ENCODE data around the gene TRDMT1.
A peak's percentile ranks its signal among the peaks of the same experiment; 100 is the strongest.
"Not testable (repeated sequence)": the region's sequence is repeated elsewhere in the genome, so short reads cannot be mapped to it uniquely, and the experiment has no call there.

Gene TRDMT1

DNA sequence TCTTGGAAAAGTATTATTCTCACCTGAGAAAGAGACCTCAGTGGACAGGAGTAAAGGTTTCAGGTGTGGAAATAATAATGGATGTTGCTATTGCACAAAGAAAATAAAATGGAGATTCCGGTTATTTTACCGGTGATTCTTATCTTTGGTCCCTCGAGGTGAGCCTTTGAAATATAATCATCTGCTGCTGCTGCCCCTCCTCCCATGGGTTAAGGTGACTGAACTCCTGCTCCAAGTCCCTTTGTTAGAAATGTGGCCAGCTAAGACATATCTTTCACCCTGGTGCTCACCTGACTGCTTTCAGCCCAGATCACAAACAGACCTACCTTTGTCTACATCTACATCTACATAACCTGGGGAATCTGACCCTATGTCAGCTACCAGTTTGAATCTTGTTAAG, 77.5 kb downstream of the TRDMT1 start:
- DNase-seq (no peak), ATAC-seq (replicated peaks) (no peak)
- H3K27ac Mint-ChIP-seq: no peak overlapping the region
- H3K27me3 Mint-ChIP-seq: no peaks in the 10 kb centered on the region
- no peak overlapping the region for H3K4me3 Mint-ChIP-seq
- H3K4me1 Mint-ChIP-seq (ENCODE audit: low read depth in 2 of 2): peaks cover 0 to 5% of the 10 kb centered on the region in 2 donors
- peaks cover 14% of the 10 kb centered on the region for H3K36me3 Mint-ChIP-seq (ENCODE audit: insufficient read depth)
- no peaks in the 10 kb centered on the region for H3K9me3 Mint-ChIP-seq

DNA sequence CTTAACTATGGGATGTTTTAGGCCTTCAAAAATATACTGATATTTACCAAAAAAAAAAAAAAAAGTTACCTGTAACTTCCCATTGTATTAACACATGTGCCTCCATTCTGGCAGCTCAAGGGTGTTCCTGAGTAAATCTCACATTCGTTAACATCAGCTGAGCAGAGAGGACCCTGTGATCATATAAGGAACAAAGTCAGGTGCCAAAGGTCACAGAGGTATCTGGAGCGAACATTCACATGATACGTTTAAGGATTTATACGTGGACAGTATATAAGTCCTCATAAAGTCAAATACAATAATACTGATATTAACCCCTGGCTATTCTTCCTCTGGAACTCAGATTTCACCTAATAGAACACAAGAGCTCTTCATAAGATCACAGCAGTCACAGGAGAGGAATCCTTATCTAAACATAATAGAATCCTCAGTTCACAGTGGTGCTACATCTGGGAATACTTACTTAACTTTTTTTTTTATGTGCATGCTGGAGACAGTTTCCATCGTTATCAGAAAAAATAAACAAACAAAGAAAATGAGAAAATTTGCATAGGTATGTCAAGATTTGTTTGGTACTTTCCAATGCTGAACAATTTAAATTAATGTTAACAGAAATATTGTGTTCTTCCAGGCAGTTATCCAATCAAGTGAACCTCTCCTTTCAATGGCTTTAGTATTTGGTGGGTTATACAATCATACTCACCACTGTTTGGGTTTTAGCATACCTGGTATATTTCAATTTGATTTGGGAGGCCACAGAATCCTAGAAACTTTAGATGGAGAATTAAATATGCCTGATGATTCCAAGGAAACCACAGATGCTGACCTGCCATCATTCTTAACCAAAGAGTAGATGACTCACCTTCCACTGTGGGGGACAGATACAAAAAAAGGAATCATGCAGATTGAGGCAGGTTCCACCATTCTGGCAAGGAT, 78.5 kb downstream of the TRDMT1 start:
- Mint-ChIP-seq H3K36me3 (ENCODE audit: insufficient read depth) (peaks cover 14% of the 10 kb centered on the region), H3K4me1 (ENCODE audit: low read depth in 2 of 2) (peaks cover 0 to 5% of the 10 kb centered on the region in 2 donors), H3K27me3 (no peaks in the 10 kb centered on the region), H3K9me3 (no peaks in the 10 kb centered on the region), H3K27ac (no peak overlapping the region), H3K4me3 (no peak overlapping the region)
- ATAC-seq (replicated peaks): no peak
- no peak for DNase-seq

DNA sequence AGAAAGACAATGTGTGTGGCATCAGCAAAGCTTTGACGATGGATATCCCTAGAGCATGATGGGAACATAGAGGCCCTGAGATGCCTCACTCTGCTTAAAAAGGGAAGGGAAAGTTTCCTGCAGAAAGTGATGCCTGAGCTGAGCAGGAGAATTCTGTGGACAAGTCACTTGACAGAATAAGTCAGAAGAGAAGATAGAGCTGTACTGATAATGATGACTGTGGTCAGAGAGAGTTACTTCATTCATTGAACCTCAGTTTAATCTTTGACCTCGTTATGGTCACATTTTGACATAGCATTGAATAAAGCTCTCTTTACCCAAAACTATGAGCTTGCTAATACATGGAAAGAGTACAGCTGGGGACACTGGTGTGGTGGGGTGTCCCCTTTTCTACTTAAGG, 79.4 kb downstream of the TRDMT1 start:
- no peak overlapping the region for H3K4me3 Mint-ChIP-seq
- ATAC-seq (replicated peaks) (no peak), DNase-seq (no peak)
- peaks cover 0 to 5% of the 10 kb centered on the region in 2 donors for H3K4me1 Mint-ChIP-seq (ENCODE audit: low read depth in 2 of 2)
- no peaks in the 10 kb centered on the region for H3K9me3 Mint-ChIP-seq
- H3K36me3 Mint-ChIP-seq (ENCODE audit: insufficient read depth): peaks cover 14% of the 10 kb centered on the region
- no peaks in the 10 kb centered on the region for H3K27me3 Mint-ChIP-seq
- H3K27ac Mint-ChIP-seq: no peak overlapping the region

DNA sequence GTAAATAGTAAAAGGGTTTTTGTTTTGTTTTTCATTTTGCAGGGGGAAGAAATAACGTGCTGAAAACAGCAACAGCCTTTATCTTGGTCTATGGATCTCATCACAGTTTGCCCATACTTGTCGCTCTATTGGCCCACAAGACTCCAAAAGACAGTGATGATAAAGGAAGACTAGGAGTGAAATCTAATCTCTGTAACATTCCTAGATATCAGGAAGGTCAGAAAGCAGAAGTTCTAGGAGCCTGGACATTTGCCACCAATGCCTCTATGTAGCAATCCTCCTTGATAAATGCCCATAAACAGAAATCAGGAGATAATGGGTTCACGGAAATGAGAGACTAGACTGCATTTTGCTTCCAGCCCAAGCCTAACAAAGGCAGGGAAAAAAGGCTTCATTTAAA, 80.8 kb downstream of the TRDMT1 start:
- H3K27ac Mint-ChIP-seq: no peak overlapping the region
- H3K36me3 Mint-ChIP-seq (ENCODE audit: insufficient read depth): peaks cover 14% of the 10 kb centered on the region
- DNase-seq (no peak), ATAC-seq (replicated peaks) (no peak)
- H3K9me3 Mint-ChIP-seq: no peaks in the 10 kb centered on the region
- no peaks in the 10 kb centered on the region for H3K27me3 Mint-ChIP-seq
- H3K4me1 Mint-ChIP-seq (ENCODE audit: low read depth in 2 of 2): peaks cover 0 to 2% of the 10 kb centered on the region in 2 donors
- no peak overlapping the region for H3K4me3 Mint-ChIP-seq

DNA sequence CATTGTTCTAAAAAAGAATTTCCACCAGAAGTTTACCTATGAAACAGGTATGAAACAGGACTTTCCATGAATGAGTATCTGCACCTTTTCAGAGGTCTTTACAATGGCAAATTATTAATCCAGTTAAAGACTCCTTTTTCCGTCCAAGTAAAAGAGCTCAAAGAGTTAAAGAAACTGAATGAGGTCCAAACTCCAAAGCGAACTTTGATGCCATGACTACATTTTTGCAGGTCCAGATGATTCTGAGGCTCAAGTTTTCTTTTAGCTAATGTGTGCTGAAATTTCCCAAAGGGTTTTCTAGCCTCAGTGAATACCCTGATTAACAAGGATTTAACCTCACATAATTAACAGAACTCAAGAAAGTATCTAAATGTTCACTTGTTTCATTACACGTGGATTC, 81.6 kb downstream of the TRDMT1 start:
- H3K9me3 Mint-ChIP-seq: no peaks in the 10 kb centered on the region
- H3K4me3 Mint-ChIP-seq: no peak overlapping the region
- no peak overlapping the region for H3K27ac Mint-ChIP-seq
- H3K27me3 Mint-ChIP-seq: no peaks in the 10 kb centered on the region
- peaks cover 16% of the 10 kb centered on the region for H3K36me3 Mint-ChIP-seq (ENCODE audit: insufficient read depth)
- DNase-seq (no peak), ATAC-seq (replicated peaks) (no peak)
- peaks cover 0 to 8% of the 10 kb centered on the region in 2 donors for H3K4me1 Mint-ChIP-seq (ENCODE audit: low read depth in 2 of 2)

DNA sequence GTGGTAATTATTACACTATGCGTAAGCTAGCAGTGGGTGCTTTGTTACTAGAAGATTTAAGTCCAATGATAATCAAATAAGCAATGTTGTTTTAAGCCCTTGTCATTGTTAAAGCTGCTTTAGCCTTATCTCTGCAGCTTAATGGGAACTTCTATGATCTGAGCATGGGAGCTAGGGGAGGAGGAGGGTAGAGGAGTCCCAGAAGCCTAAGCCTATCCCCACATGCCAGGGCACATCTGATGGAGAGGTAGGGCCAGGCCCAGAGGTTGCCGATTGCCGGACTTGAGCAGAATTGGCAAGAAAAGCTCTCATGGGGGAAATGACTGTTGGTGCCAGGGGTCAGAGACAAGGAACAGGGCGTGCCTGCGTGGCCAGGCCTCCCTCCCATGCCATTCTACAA, 85.3 kb downstream of the TRDMT1 start:
- ATAC-seq (replicated peaks): no peak
- H3K9me3 Mint-ChIP-seq: no peaks in the 10 kb centered on the region
- no peak for DNase-seq
- H3K36me3 Mint-ChIP-seq (ENCODE audit: insufficient read depth): peaks cover 9% of the 10 kb centered on the region
- H3K4me1 Mint-ChIP-seq (ENCODE audit: low read depth in 2 of 2): peaks cover 0 to 8% of the 10 kb centered on the region in 2 donors
- no peaks in the 10 kb centered on the region for H3K27me3 Mint-ChIP-seq
- H3K27ac Mint-ChIP-seq: peak overlapping the region in 1 of 2 donors; percentile 9
- H3K4me3 Mint-ChIP-seq: no peak overlapping the region

DNA sequence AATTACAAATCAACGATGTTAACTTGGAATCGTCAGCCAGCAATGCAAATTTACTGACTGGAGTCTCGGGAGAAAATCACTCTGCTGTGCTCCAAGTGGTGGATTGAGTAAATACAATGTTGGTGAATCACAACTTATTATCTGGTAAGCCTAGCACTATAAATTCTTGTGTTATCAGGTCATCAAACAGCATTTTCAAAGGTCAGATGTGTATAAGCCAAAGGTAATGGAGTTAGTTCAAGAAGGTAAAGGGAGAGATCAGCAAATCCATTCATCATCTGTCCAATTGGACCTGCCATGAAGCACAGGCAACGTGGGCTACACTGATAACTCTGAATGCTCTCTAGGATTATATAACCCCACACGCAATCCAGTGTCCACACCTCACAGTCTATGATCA, 85.8 kb downstream of the TRDMT1 start:
- peaks cover 0 to 8% of the 10 kb centered on the region in 2 donors for H3K4me1 Mint-ChIP-seq (ENCODE audit: low read depth in 2 of 2)
- H3K27ac Mint-ChIP-seq: peak overlapping the region in 1 of 2 donors; percentile 1
- H3K4me3 Mint-ChIP-seq: no peak overlapping the region
- H3K27me3 Mint-ChIP-seq: no peaks in the 10 kb centered on the region
- DNase-seq: no peak
- no peak for ATAC-seq (replicated peaks)
- no peaks in the 10 kb centered on the region for H3K9me3 Mint-ChIP-seq
- peaks cover 6% of the 10 kb centered on the region for H3K36me3 Mint-ChIP-seq (ENCODE audit: insufficient read depth)

DNA sequence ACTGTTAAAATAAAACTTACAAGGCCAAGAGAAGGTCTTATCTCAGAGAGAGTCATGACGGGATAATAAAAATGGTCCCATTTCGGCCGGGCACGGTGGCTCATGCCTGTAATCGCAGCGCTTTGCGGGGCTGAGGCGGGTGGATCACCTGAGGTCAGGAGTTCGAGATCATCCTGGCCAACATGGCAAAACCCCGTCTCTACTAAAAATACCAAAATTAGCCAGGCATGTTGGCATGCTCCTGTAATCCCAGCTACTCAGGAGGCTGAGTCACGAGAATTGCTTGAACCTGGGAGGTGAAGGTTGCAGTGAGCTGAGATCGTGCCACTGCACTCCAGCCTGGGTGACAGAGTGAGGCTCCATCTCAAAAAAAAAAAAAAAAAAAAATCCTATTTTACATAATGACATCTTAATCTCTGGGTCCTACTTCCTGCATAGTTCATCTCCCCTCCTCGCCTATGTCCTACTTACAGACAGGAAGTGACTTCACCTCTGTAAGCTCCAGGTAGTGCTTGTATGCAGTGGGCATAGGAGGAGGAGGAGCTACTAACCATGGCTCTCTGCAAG, 86.5 kb downstream of the TRDMT1 start:
- H3K4me3 Mint-ChIP-seq: peak overlapping the region in 1 of 2 donors; percentile 8
- not testable (repeated sequence) for H3K36me3 Mint-ChIP-seq (ENCODE audit: insufficient read depth); H3K27me3 Mint-ChIP-seq; H3K9me3 Mint-ChIP-seq; H3K4me1 Mint-ChIP-seq (ENCODE audit: low read depth in 2 of 2); DNase-seq
- peak; percentile 90 for ATAC-seq (replicated peaks)
- peak overlapping the region; percentile 1 to 32 for H3K27ac Mint-ChIP-seq

DNA sequence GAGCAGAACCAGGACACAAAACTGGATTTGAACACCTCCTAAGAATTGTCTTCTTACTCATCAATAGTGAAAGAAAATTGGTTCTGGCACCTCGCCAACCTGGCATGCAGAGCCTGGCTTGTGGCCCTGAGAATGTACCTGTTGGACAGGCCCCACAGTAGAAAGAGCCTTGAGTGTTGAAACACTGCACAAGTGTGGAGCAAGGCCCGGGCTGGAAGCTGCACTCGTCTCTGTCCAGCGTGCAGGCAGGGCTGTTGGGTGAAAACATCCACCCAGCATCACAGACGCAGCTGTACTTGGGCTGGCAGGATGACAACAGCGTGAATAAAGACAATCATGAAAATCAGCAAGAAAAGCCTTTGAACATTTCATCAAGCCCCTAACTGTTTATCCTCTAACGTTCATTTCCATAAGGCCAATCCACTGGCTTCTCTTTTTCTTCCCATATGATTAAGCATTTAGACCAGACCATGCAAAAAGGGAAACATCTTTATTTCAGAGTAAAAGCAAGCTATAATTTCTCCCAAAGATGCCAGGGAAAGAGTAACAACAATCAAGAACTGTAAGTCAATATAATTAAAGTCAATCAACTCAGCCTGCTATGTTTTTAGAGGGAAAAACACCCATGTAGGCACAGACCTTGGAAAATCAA, 87.5 kb downstream of the TRDMT1 start:
- H3K9me3 Mint-ChIP-seq: no peaks in the 10 kb centered on the region
- H3K4me3 Mint-ChIP-seq: no peak overlapping the region
- peaks cover 0 to 7% of the 10 kb centered on the region in 2 donors for H3K4me1 Mint-ChIP-seq (ENCODE audit: low read depth in 2 of 2)
- no peaks in the 10 kb centered on the region for H3K27me3 Mint-ChIP-seq
- DNase-seq (no peak), ATAC-seq (replicated peaks) (no peak)
- peak overlapping the region; percentile 12 to 32 for H3K27ac Mint-ChIP-seq
- peaks cover 2% of the 10 kb centered on the region for H3K36me3 Mint-ChIP-seq (ENCODE audit: insufficient read depth)

DNA sequence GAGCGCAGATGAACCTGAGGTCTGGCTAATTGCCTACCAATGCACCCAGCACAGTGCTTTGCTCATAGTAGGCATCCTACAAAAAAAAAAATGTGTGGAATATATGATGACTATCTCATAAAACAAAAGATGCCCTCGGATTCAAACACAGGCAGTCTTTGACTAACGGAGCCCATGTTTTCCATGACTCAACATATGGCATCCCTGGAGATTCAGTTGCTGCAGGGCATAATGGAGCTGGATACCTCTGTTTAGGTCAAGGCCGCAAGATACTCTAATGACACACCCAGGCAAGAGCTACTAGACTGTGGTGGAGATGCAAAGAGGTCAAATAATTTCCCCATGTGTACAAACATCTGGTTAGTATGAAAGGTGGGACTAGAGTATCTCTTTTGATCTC, 88.1 kb downstream of the TRDMT1 start:
- Mint-ChIP-seq H3K36me3 (ENCODE audit: insufficient read depth) (peaks cover 2% of the 10 kb centered on the region), H3K4me3 (no peak overlapping the region), H3K4me1 (ENCODE audit: low read depth in 2 of 2) (peaks cover 0 to 7% of the 10 kb centered on the region in 2 donors), H3K27ac (peak overlapping the region in 1 of 2 donors; percentile 12), H3K9me3 (no peaks in the 10 kb centered on the region), H3K27me3 (no peaks in the 10 kb centered on the region)
- DNase-seq (no peak), ATAC-seq (replicated peaks) (no peak)

DNA sequence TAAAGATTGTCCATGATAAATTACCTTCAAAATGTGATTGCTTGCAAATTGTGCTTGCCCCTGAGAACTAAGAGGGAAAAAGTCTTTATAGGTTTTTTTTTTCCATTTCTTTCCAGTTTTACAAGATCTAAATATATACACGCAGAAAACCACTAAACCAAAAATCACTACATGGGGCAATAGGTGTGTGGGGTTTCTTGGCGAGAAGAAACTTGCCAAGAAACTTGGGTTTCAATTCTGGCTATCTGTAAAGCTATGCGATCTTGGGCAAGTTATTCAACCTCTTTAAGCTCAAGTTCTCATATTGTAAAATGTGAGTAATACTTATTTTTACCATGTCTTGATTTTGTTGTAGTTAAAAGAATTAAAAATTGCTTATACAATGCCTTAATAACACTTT, 88.9 kb downstream of the TRDMT1 start:
- Mint-ChIP-seq H3K27me3 (no peaks in the 10 kb centered on the region), H3K27ac (no peak overlapping the region), H3K4me1 (ENCODE audit: low read depth in 2 of 2) (peaks cover 0 to 7% of the 10 kb centered on the region in 2 donors), H3K9me3 (no peaks in the 10 kb centered on the region), H3K36me3 (ENCODE audit: insufficient read depth) (peaks cover 2% of the 10 kb centered on the region), H3K4me3 (no peak overlapping the region)
- no peak for ATAC-seq (replicated peaks)
- no peak for DNase-seq

DNA sequence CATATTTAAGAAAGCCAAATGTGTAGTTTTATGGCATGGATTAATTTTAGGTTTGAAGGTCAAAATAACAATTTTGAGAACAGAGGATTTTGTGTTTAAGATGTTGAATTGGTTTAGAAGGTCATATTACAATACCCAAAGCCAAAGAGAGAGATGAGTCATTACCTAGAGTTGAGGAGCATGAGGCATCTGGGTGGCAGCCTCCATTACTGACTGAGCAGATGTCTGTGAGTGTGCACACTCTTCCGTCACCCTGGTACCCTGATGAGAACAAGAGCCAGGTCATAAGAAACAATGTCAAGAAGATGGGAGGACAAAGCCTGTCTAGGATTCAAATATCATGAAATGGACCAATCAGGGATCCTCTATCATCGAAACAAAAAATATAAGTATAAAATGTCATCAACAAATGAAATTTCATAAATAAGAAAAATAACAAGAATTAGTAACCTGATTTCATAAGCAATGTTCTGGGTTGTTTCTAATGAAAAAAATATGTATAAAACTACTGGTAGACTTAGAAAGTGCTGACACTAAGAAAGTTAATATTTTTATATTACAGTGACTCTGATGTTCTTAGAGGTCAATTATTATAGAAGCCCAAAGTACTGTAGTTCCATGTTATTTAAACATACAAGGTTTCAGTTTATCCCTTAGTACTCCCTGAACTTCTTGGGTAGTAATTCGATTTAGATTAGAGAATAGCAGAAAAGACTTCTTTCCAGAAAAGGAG, 91.8 kb downstream of the TRDMT1 start:
- no peak for ATAC-seq (replicated peaks)
- no peak for DNase-seq
- no peak overlapping the region for H3K4me3 Mint-ChIP-seq
- H3K36me3 Mint-ChIP-seq (ENCODE audit: insufficient read depth): no peaks in the 10 kb centered on the region
- peak overlapping the region in 1 of 2 donors; percentile 38 for H3K27ac Mint-ChIP-seq
- no peaks in the 10 kb centered on the region for H3K9me3 Mint-ChIP-seq
- no peaks in the 10 kb centered on the region for H3K27me3 Mint-ChIP-seq
- no peaks in the 10 kb centered on the region for H3K4me1 Mint-ChIP-seq (ENCODE audit: low read depth in 2 of 2)

DNA sequence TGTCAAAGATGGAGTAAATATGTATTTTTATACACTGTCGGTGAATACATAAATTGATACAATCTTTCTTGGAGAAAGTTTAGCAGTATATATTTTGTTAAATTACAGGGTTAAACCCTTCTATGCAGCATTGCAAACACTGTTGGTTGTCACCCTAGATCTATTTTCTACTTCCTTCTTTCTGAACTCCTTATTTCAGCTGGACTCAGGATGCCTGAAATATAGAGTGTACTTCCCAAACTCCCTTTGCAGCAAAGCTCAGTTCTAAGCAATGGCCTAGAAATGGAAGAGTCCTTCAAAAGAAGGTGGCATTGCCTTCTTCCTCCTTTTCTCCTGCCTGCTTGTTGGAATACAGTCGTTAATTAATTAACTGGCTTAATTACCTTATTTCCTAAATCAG, 92.4 kb downstream of the TRDMT1 start:
- Mint-ChIP-seq H3K4me1 (ENCODE audit: low read depth in 2 of 2) (no peaks in the 10 kb centered on the region), H3K27ac (peak overlapping the region in 1 of 2 donors; percentile 38)

More for the DNA sequence above, 92.4 kb downstream of the TRDMT1 start:
- no peaks in the 10 kb centered on the region for H3K27me3 Mint-ChIP-seq
- H3K4me3 Mint-ChIP-seq: no peak overlapping the region
- ATAC-seq (replicated peaks) (no peak), DNase-seq (no peak)
- no peaks in the 10 kb centered on the region for H3K36me3 Mint-ChIP-seq (ENCODE audit: insufficient read depth)
- H3K9me3 Mint-ChIP-seq: no peaks in the 10 kb centered on the region

Data from effector memory CD8-positive, alpha-beta T cell (primary cell).